Heart right ventricle (tissue), 16 donors: ENCODE measurements around the gene LBHD1. TPM values are rescaled to one million over a fixed set of nuclear protein-coding genes. Genes with fewer than 3 reads are reported as not detected.
A peak's percentile ranks its signal among the peaks of the same experiment; 100 is the strongest.

ENCODE experiments used
- ATAC-seq, 8 donors: fragments of 200-7000 bp; cut with Tn5 transposase; one replicate each; pipeline ENCODE4 v1.9.1; 2020; ENCODE audit warnings: mild to moderate bottlenecking in 8 of 8, moderate library complexity in 8 of 8, moderate number of reproducible peaks in 1 of 8
- DNase-seq, 2 donors: peaks; one replicate each; pipeline ENCODE4 v3.0.0-alpha.2; 2020
- H3K27ac ChIP-seq, 10 donors: fragments of 200-600 bp; sonication (generic) in 2 of 10; one replicate each; pipeline versions ENCODE4 v1.5.0 to v1.8.0; 2020 to 2022; ENCODE audit warnings: mild to moderate bottlenecking in 3 of 10
- H3K27me3 ChIP-seq, 7 donors: fragments of 200-600 bp; one replicate each; pipeline ENCODE4 v1.8.0; 2021 to 2022; ENCODE audit warnings: mild to moderate bottlenecking in 2 of 7
- H3K36me3 ChIP-seq, 9 donors: fragments of 200-600 bp; sonication (generic) in 1 of 9; one replicate each; pipeline versions ENCODE4 v1.5.0 to v1.8.0; 2020 to 2022; ENCODE audit warnings: mild to moderate bottlenecking in 2 of 9
- H3K4me1 ChIP-seq, 9 donors: fragments of 200-600 bp; sonication (generic) in 1 of 9; one replicate each; pipeline versions ENCODE4 v1.5.0 to v1.8.0; 2020 to 2022; ENCODE audit warnings: mild to moderate bottlenecking in 4 of 9
- H3K4me3 ChIP-seq, 10 donors: fragments of 200-600 bp; sonication (generic) in 2 of 10; one replicate each; pipeline versions ENCODE4 v1.5.0 to v1.8.0; 2020 to 2022; ENCODE audit warnings: mild to moderate bottlenecking in 7 of 10, moderate library complexity in 2 of 10
- H3K9me3 ChIP-seq, 11 donors: fragments of 200-600 bp in 10 of 11; sonication (generic) in 2 of 11; one replicate each; pipeline versions ENCODE4 v1.5.0 to v1.8.0; 2013 to 2022; ENCODE audit warnings: mild to moderate bottlenecking in 2 of 11, control low read depth in 1 of 11, moderate library complexity in 1 of 11
- WGBS, 2 donors: extraction: QIAGEN DNeasy Blood & Tissue Kit; methylation state at CpG; one replicate each; pipeline ENCODE4 v1.1.7; 2013; ENCODE audit warnings: inconsistent platforms in 1 of 2; 5-methylcytosine and 5-hydroxymethylcytosine counted together
- intact Hi-C, 10 donors: fragments of 100-400 bp; cut with DNase I; formaldehyde crosslinking; loops; one replicate each; pipeline versions ENCODE4 v1.11.1 to v1.14.2; 2022
- polyA plus RNA-seq, 2 donors: library from polyadenylated mRNA; stranded (reverse); fragments of 200-250 nt; gene quantifications; one replicate each; pipeline ENCODE4 v1.2.3, GENCODE V29; 2013
- total RNA-seq, 10 donors: library from RNA; stranded (reverse); fragmentation: NEBNext Ultra II Directional in 3 of 10; extraction: Animal tissue kit (Norgen Biotek cat#: 25700) in 3 of 10; gene quantifications; one replicate each; pipeline versions ENCODE4 v1.2.1 to v1.2.4, GENCODE V29; 2021 to 2023
- TF ChIP-seq, protein P1 (sequence below), 9 donors: fragments of 200-600 bp; sonication (generic) in 2 of 9; IDR thresholded peaks; one replicate each; pipeline versions ENCODE4 v1.5.0 to v1.8.0; 2021 to 2022; ENCODE audit warnings: antibody characterized with exemption in 9 of 9, mild to moderate bottlenecking in 5 of 9, moderate library complexity in 1 of 9
- donor health status: Arrhythmogenic right ventricular cardiomyopathy.
- donor health status: ischemic (EF 13 %, LVEDD 7.1; RV severe dilation, severe dysfunction).
- donor health status: healthy with polysubstance abuse.
- donor health status: DM: no; HTN: yes; CAD: no.
- donor health status: DM: no; HTN: no; CAD: no.
- donor health status: ischemic (EF 25% LVEDD 6.9; RV normal size, moderate dysfunction).
- donor health status: ischemic (EF 25% LVEDD 5.7; RV mildly dilated, moderate dysfunction).
- donor health status: healthy.
- donor health status: DM: yes; HTN: yes; CAD: no.
- donor health status: Ischemic cardiomyopathy.
- donor health status: ischemic (EF 35%, LVEDD 5.7; RV mildly dilated, moderate dysfunction).
- donor health status: nonischemic (EF 11% LVEDD 7.7; RV severe dilation, severe dysfunction).
- donor health status: DM: yes; HTN: yes; CAD: no.
- donor health status: PGD.
- donor health status: ischemic (EF 29% LVEDD 5.4; RV normal size, mild dysfunction).
- donor health status: nonischemic (EF 23%, LVEDD 6.1; RV moderate dilation, normal function).

Gene LBHD1
- total and polyA plus RNA-seq, 12 donors = 1.6 to 6.4 (median 3.0) TPM

DNA sequence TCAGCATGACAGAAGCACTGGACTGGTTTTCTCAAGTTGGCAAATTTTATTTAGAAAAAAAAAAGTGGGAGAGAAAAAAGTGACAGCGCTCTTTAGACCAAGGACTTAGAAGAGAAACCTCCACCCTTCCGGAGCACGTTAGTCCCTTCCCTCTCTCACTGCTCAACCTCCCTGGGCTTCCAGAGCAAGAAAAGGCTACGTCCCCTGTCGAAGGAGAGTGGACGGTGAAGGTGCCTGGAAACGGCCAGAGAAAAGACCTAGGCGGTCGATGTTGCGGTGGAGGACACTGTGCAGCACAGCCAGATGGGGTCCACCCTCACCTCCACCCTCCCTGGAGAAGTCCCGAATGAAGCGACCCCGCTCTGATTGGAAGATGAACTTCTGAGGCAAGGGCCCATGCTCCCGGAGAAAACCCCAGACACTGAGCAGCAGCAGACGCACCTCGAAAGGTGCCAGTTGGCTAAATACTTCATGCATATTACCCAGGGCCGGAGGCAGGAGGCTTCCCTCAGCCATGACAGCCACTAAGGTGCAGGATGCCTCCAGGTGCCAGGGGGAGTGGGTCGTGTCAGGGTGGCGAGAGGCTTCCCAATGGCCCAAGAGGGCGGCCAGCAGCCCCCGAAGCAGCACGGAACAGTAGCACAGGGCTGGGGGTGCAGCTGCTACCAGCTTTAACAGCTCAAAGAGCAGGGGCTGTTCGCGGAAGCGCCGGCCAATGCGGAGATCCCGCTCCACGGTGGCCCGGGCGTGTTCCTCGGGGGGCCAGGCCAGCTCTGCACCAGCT is 25.1 kb downstream of the LBHD1 start:
- H3K9me3 ChIP-seq = no peaks in the 10 kb centered on the region
- peak overlapping the region in 6 of 10 donors; percentile 6 to 98 (median 69) for H3K27ac ChIP-seq
- peaks cover 0 to 63% (median 27%) of the 10 kb centered on the region in 9 donors for H3K36me3 ChIP-seq
- peak overlapping the region in 7 of 10 donors; percentile 87 to 100 (median 96) for H3K4me3 ChIP-seq
- intact Hi-C loops = loop anchor here in 2 of 10 donors (2.0 kb wide), 1 partner anchor 24 kb away; no protein-coding TSS in a partner anchor
- H3K27me3 ChIP-seq = no peaks in the 10 kb centered on the region
- DNase-seq (no peak), ATAC-seq (peak in 3 of 8 donors; percentile 0 to 21 (median 1))
- peaks cover 12 to 36% (median 33%) of the 10 kb centered on the region in 9 donors for H3K4me1 ChIP-seq
- TF ChIP-seq, protein P1, sequence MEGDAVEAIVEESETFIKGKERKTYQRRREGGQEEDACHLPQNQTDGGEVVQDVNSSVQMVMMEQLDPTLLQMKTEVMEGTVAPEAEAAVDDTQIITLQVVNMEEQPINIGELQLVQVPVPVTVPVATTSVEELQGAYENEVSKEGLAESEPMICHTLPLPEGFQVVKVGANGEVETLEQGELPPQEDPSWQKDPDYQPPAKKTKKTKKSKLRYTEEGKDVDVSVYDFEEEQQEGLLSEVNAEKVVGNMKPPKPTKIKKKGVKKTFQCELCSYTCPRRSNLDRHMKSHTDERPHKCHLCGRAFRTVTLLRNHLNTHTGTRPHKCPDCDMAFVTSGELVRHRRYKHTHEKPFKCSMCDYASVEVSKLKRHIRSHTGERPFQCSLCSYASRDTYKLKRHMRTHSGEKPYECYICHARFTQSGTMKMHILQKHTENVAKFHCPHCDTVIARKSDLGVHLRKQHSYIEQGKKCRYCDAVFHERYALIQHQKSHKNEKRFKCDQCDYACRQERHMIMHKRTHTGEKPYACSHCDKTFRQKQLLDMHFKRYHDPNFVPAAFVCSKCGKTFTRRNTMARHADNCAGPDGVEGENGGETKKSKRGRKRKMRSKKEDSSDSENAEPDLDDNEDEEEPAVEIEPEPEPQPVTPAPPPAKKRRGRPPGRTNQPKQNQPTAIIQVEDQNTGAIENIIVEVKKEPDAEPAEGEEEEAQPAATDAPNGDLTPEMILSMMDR (IDR thresholded peaks at IDR 0.05) = no peak
- WGBS, 2 donors = 62% methylated on average over 32 of the region's 32 CpGs

DNA sequence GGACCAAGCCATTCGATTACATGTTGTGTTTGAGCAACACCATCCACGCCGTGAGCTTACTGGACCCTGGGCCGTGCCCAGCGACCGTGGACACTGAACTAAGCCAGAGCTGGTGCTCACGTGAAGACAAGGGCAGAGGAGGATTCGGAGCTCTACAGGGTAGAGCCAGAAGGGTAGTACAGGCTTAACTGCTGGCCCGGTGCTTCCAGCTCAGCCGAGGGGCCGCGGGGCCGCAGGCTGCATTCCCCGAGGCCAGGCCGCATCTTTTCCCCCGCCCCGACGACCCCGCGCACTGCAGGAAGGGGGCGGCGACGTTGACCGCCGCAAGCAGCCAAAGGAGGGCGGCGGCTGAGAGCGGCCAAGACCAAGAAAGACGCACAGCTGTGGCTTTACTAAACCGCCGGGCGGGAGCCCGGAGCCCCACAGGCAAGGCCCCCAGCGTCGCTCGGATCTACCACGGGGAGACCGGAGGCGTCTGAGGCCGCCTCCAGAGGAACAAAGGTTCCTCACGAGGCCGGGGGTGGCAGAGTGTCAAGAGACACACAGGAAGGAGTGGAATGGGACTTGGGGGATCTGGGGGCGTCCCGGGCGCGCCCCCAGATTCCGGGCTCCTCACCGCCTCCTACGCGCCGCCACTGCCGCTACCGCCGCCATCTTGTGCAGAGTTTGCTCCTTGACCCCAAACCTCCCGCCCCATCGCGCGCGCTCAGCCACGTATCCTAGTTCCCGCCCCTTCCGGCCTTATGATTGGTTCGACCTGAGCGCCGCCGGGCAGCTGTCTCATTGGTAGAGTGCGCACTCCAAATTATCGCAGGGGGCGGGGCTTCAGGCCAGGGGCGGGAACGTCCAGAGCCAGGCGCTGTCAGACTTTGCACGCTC is 25.9 kb downstream of the LBHD1 start, which contains the start of gene GANAB:
Gene GANAB (minus strand): TSS at position 668 of the 879 bp plus-strand sequence. CDS start 14 bp downstream, at position 654.
- peaks cover 0 to 63% (median 27%) of the 10 kb centered on the region in 9 donors for H3K36me3 ChIP-seq
- no peaks in the 10 kb centered on the region for H3K9me3 ChIP-seq
- DNase-seq (peak; percentile 99 to 100), ATAC-seq (peak; percentile 96 to 100 (median 98))
- 0 to 1% methylated on average over 73 of the region's 73 CpGs for WGBS, 2 donors
- no peaks in the 10 kb centered on the region for H3K27me3 ChIP-seq
- TF ChIP-seq, protein P1 (IDR thresholded peaks at IDR 0.05) = no peak
- peak within 1 kb of the TSS; percentile 65 to 100 (median 96) for H3K4me3 ChIP-seq
- peaks cover 12 to 31% (median 25%) of the 10 kb centered on the region in 9 donors for H3K4me1 ChIP-seq
- peak within 1 kb of the TSS; percentile 68 to 98 (median 96) for H3K27ac ChIP-seq
- intact Hi-C loops = loop anchor here in 2 of 10 donors (2.0 kb wide), 1 partner anchor 23 kb away; no protein-coding TSS in a partner anchor

DNA sequence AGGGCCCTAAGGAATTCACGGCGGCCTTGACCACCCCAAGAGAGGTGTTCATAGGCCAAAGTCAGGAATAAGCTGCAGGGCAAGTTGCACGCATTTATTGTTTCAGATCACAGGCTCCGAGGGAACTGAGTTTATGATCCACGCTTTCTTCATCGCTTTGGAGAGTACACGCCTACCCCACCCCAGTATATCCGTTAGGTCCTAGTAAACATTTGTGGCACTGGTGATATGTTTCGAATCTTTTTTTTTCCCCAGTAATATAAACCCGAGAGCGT is 26.5 kb downstream of the LBHD1 start:
- TF ChIP-seq, protein P1 (IDR thresholded peaks at IDR 0.05) = no peak
- no peaks in the 10 kb centered on the region for H3K9me3 ChIP-seq
- ATAC-seq (no peak), DNase-seq (no peak)
- peak overlapping the region; percentile 65 to 100 (median 96) for H3K4me3 ChIP-seq
- H3K27ac ChIP-seq = peak overlapping the region in 9 of 10 donors; percentile 93 to 98 (median 97)
- no peaks in the 10 kb centered on the region for H3K27me3 ChIP-seq
- WGBS, 2 donors = 12 to 13% methylated on average over 11 of the region's 11 CpGs
- intact Hi-C loops = no loop called here
- H3K36me3 ChIP-seq = peaks cover 0 to 60% (median 27%) of the 10 kb centered on the region in 9 donors
- H3K4me1 ChIP-seq = peaks cover 12 to 35% (median 25%) of the 10 kb centered on the region in 9 donors

DNA sequence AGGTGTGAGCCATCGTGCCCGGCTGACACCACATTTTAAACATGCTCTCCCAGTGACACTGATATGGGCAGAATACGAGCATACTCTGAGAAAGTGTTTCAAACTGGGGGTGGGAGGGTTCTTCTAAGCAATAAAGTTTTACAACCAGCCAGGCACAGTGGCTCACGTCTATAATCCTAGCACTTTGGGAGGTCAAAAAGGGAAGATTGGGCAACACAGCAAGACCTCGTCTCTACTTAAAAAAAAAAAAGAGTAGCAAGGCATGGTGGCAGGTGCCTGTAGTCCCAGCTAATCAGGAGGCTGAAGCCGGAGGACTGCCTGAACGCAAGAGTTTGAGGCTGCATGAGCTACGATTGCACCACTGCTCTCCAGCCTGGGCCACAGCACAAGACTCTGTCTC is 27.8 kb downstream of the LBHD1 start:
- ATAC-seq (no peak), DNase-seq (no peak)
- TF ChIP-seq, protein P1 (IDR thresholded peaks at IDR 0.05) = no peak
- Histone ChIP-seq H3K27ac (no peak overlapping the region), H3K4me1 (peaks cover 12 to 35% (median 25%) of the 10 kb centered on the region in 9 donors), H3K27me3 (no peaks in the 10 kb centered on the region), H3K36me3 (peaks cover 0 to 56% (median 21%) of the 10 kb centered on the region in 9 donors), H3K9me3 (no peaks in the 10 kb centered on the region), H3K4me3 (no peak overlapping the region)
- WGBS, 2 donors = 88 to 90% methylated on average over 8 of the region's 8 CpGs
- intact Hi-C loops = no loop called here
